Osteocyte (in vitro differentiated cells): Measurements from ENCODE around the gene STXBP6. TPM values are rescaled to one million over a fixed set of nuclear protein-coding genes. Genes with fewer than 3 reads are reported as not detected.

ENCODE experiments used
- DNase-seq: peaks from one replicate; pipeline ENCODE4 v3.0.0; 2021; ENCODE audit warnings: mixed read lengths; ENCODE audit not compliant: unreplicated experiment; ENCODE audit errors: extremely low spot score
- H3K27ac Mint-ChIP-seq: one replicate; pipeline ENCODE4 v1.8.0; 2021; ENCODE audit warnings: mild to moderate bottlenecking, mixed read lengths; ENCODE audit not compliant: unreplicated experiment
- H3K27me3 Mint-ChIP-seq: one replicate; pipeline ENCODE4 v1.8.0; 2021; ENCODE audit warnings: mixed read lengths; ENCODE audit not compliant: unreplicated experiment
- H3K36me3 Mint-ChIP-seq: one replicate; pipeline ENCODE4 v1.8.0; 2021; ENCODE audit warnings: mixed read lengths; ENCODE audit not compliant: unreplicated experiment
- H3K4me1 Mint-ChIP-seq: one replicate; pipeline ENCODE4 v1.8.0; 2021; ENCODE audit warnings: mixed read lengths; ENCODE audit not compliant: unreplicated experiment
- H3K4me3 Mint-ChIP-seq: one replicate; pipeline ENCODE4 v1.8.0; 2021; ENCODE audit warnings: mild to moderate bottlenecking, moderate library complexity, mixed read lengths; ENCODE audit not compliant: unreplicated experiment
- H3K9me3 Mint-ChIP-seq: one replicate; pipeline ENCODE4 v1.8.0; 2021; ENCODE audit warnings: mixed read lengths; ENCODE audit not compliant: unreplicated experiment
- CTCF ChIP-seq: fragments of 200-600 bp; sonication (generic); IDR thresholded peaks from 2 replicates; pipeline ENCODE4 v1.5.0; 2021; ENCODE audit warnings: antibody characterized with exemption, mild to moderate bottlenecking, moderate library complexity
- total RNA-seq: library from RNA; stranded (reverse); gene quantifications from 2 replicates; pipeline ENCODE4 v1.2.1, GENCODE V29; 2021

Gene STXBP6
- total RNA-seq, 1 donor from 2014 or later: 6.4 TPM

GRCh38 chr14:24895622-24896021, 154.3 kb downstream of the STXBP6 start:
- TF ChIP-seq CTCF: no peak
- H3K9me3 Mint-ChIP-seq: peaks cover 12% of the 10 kb centered on the region
- peaks cover 44% of the 10 kb centered on the region for H3K4me1 Mint-ChIP-seq
- H3K36me3 Mint-ChIP-seq: peaks cover 2% of the 10 kb centered on the region
- no peak overlapping the region for H3K4me3 Mint-ChIP-seq
- no peak for DNase-seq
- no peaks in the 10 kb centered on the region for H3K27me3 Mint-ChIP-seq
- peak overlapping the region; percentile 80 for H3K27ac Mint-ChIP-seq

GRCh38 chr14:24895243-24895583, 154.7 kb downstream of the STXBP6 start:
- Mint-ChIP-seq H3K36me3 (peaks cover 2% of the 10 kb centered on the region), H3K9me3 (peaks cover 14% of the 10 kb centered on the region), H3K27ac (peak overlapping the region; percentile 80), H3K4me1 (peaks cover 40% of the 10 kb centered on the region), H3K4me3 (no peak overlapping the region), H3K27me3 (no peaks in the 10 kb centered on the region)
- DNase-seq: no peak
- no peak for TF ChIP-seq CTCF

GRCh38 chr14:24894583-24895242, 155.2 kb downstream of the STXBP6 start:
- peak overlapping the region; percentile 80 for H3K27ac Mint-ChIP-seq
- no peaks in the 10 kb centered on the region for H3K27me3 Mint-ChIP-seq
- H3K36me3 Mint-ChIP-seq: peaks cover 2% of the 10 kb centered on the region
- H3K4me3 Mint-ChIP-seq: no peak overlapping the region
- H3K4me1 Mint-ChIP-seq: peaks cover 36% of the 10 kb centered on the region
- DNase-seq: no peak
- TF ChIP-seq CTCF: no peak
- H3K9me3 Mint-ChIP-seq: peaks cover 19% of the 10 kb centered on the region

GRCh38 chr14:24892497-24893051, 157.4 kb downstream of the STXBP6 start:
- Mint-ChIP-seq H3K27ac (no peak overlapping the region), H3K36me3 (peaks cover 4% of the 10 kb centered on the region), H3K4me3 (no peak overlapping the region), H3K27me3 (no peaks in the 10 kb centered on the region), H3K4me1 (peaks cover 24% of the 10 kb centered on the region), H3K9me3 (peaks cover 22% of the 10 kb centered on the region)
- no peak for TF ChIP-seq CTCF
- DNase-seq: no peak

- no peak overlapping the region for H3K27ac Mint-ChIP-seq
- H3K9me3 Mint-ChIP-seq: peaks cover 22% of the 10 kb centered on the region
- no peak overlapping the region for H3K4me3 Mint-ChIP-seq
- H3K4me1 Mint-ChIP-seq: peaks cover 26% of the 10 kb centered on the region
- no peak for DNase-seq
- peaks cover 4% of the 10 kb centered on the region for H3K36me3 Mint-ChIP-seq
- peaks cover 2% of the 10 kb centered on the region for H3K27me3 Mint-ChIP-seq
- TF ChIP-seq CTCF: no peak
Measured at GRCh38 chr14:24891987-24892496, 157.9 kb downstream of the STXBP6 start.
